Measurements from ENCODE around the gene OR52B4.
"Not testable (repeated sequence)": the region's sequence is repeated elsewhere in the genome, so short reads cannot be mapped to it uniquely, and the experiment has no call there.

OR52B4 gene

DNA sequence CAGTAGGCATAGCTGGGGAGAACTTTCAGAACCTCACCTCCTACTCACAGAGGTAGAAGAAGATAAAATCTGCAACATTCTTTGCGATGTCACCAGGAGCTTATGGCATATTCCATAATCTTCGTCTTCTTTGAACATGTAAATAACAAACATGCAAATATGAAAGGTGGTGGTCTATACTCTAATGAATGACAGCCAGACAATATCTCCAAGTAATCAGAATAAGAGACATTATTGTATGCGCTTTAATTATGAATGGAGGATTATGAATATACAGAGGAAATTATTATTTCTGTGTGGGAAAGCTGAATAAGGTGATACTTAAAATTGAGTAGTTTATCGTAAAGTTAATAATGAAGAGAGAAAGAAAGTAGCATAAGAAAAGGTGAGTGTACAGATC lies at the start of gene OR52B4:
TSS of gene OR52B4 (minus strand) at position 101 of the 400 bp plus-strand sequence. CDS start at position 10, 91 bp downstream.
- H3K27me3 ChIP-seq (ENCODE audit: control insufficient read depth in 1 of 2, insufficient read depth in 2 of 2, low read length in 2 of 2) = no peaks in the 10 kb centered on the region
- H3K4me3 ChIP-seq (ENCODE audit: low read length in 2 of 2) = no peak within 1 kb of the TSS
- H3K9ac ChIP-seq (ENCODE audit: low read length in 2 of 2) = no peak within 1 kb of the TSS
- H3K27ac ChIP-seq (ENCODE audit: low read length) = no peak within 1 kb of the TSS
- H3K9me3 ChIP-seq (ENCODE audit: control insufficient read depth in 2 of 2, low read length in 2 of 2) = peaks cover 0 to 1% of the 10 kb centered on the region in 2 donors
- no peaks in the 10 kb centered on the region for H3K4me1 ChIP-seq (ENCODE audit: control insufficient read depth, insufficient read depth, low read length)
- no peaks in the 10 kb centered on the region for H3K36me3 ChIP-seq (ENCODE audit: control insufficient read depth in 2 of 2, insufficient read depth in 2 of 2, low read length in 2 of 2)

DNA sequence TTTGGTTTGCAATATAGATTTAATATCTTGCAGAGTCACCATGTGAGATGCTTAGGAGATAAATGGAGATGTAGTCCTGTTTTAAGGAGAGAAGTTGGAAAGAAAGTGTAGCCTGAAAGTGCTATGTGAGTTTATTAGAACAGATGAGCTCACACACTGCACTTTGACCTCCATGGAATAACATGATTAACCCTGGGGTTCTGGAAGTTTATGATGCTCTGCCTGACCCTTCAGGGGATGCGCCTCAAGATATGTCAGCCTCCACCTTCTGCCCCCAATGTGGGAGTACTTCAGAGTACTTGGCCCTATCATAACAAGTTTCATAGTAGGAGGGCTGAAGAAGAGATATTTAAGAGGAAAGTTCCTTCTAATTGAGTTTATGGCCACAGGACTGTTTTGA lies 48.6 kb upstream of the OR52B4 start:
- no peak overlapping the region for H3K27ac ChIP-seq (ENCODE audit: low read length)
- H3K36me3 ChIP-seq (ENCODE audit: control insufficient read depth in 2 of 2, insufficient read depth in 2 of 2, low read length in 2 of 2) = no peaks in the 10 kb centered on the region
- H3K4me3 ChIP-seq (ENCODE audit: low read length in 2 of 2) = no peak overlapping the region
- no peaks in the 10 kb centered on the region for H3K27me3 ChIP-seq (ENCODE audit: control insufficient read depth in 1 of 2, insufficient read depth in 2 of 2, low read length in 2 of 2)
- H3K9ac ChIP-seq (ENCODE audit: low read length in 2 of 2) = no peak overlapping the region
- no peaks in the 10 kb centered on the region for H3K9me3 ChIP-seq (ENCODE audit: control insufficient read depth in 2 of 2, low read length in 2 of 2)
- no peaks in the 10 kb centered on the region for H3K4me1 ChIP-seq (ENCODE audit: control insufficient read depth, insufficient read depth, low read length)

DNA sequence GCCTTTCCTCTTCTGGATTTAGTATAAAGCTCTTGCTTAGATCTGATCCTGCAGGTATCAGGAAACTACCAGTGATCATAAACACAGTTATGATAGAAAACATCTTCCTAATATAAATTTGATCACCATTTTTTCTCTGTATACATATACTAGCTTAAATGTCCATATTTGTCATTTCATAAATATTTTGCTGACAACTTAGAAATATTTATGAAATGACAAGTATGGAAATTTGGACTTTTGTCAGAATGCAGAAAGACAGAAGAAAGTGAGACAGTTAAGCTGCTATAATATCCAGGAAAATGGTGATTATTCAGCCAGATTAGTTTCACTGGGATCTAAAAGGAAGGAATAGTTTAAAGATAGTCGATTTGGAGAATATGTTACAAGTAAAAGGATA lies 48.1 kb upstream of the OR52B4 start:
- H3K9me3 ChIP-seq (ENCODE audit: control insufficient read depth in 2 of 2, low read length in 2 of 2) = no peaks in the 10 kb centered on the region
- no peaks in the 10 kb centered on the region for H3K4me1 ChIP-seq (ENCODE audit: control insufficient read depth, insufficient read depth, low read length)
- no peak overlapping the region for H3K27ac ChIP-seq (ENCODE audit: low read length)
- H3K36me3 ChIP-seq (ENCODE audit: control insufficient read depth in 2 of 2, insufficient read depth in 2 of 2, low read length in 2 of 2) = no peaks in the 10 kb centered on the region
- H3K4me3 ChIP-seq (ENCODE audit: low read length in 2 of 2) = no peak overlapping the region
- no peak overlapping the region for H3K9ac ChIP-seq (ENCODE audit: low read length in 2 of 2)
- H3K27me3 ChIP-seq (ENCODE audit: control insufficient read depth in 1 of 2, insufficient read depth in 2 of 2, low read length in 2 of 2) = no peaks in the 10 kb centered on the region

DNA sequence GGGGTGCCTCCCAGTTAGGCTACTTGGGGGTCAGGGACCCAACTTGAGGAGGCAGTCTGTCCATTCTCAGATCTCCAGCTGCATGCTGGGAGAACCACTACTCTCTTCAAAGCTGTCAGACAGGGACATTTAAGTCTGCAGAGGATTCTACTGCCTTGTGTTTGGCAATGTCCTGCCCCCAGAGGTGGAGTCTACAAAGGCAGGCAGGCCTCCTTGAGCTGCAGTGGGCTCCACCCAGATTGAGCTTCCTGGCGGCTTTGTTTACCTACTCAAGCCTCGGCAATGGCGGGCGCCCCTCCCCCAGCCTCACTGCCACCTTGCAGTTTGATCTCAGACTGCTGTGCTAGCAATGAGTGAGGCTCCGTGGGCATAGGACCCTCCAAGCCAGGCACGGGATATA lies 38.0 kb upstream of the OR52B4 start:
- not testable (repeated sequence) for H3K9ac ChIP-seq (ENCODE audit: low read length in 2 of 2); H3K36me3 ChIP-seq (ENCODE audit: control insufficient read depth in 2 of 2, insufficient read depth in 2 of 2, low read length in 2 of 2); H3K9me3 ChIP-seq (ENCODE audit: control insufficient read depth in 2 of 2, low read length in 2 of 2); H3K27me3 ChIP-seq (ENCODE audit: control insufficient read depth in 1 of 2, insufficient read depth in 2 of 2, low read length in 2 of 2); H3K4me3 ChIP-seq (ENCODE audit: low read length in 2 of 2); H3K4me1 ChIP-seq (ENCODE audit: control insufficient read depth, insufficient read depth, low read length); H3K27ac ChIP-seq (ENCODE audit: low read length)

DNA sequence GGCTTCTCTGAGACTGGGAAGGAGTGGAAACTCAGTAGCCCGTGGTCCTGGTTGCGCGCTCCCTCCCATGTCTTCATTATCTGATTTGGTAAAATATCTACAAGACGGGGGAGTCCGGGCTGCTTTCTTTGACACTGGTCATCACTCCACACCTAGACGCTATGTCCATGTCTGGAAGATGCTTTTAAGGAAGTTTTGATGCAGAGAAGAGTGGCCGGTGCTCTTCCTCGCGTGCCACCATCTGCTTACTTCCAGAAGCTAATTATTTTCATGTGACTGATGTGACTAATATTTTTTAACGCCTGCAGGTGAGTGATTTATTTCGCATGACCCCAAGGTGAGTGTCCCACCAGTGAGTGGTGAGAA lies 25.7 kb upstream of the OR52B4 start:
- Histone ChIP-seq H3K36me3 (ENCODE audit: control insufficient read depth in 2 of 2, insufficient read depth in 2 of 2, low read length in 2 of 2) (peaks cover 13 to 14% of the 10 kb centered on the region in 2 donors), H3K27ac (ENCODE audit: low read length) (no peak overlapping the region), H3K9me3 (ENCODE audit: control insufficient read depth in 2 of 2, low read length in 2 of 2) (no peaks in the 10 kb centered on the region), H3K4me1 (ENCODE audit: control insufficient read depth, insufficient read depth, low read length) (peaks cover 4% of the 10 kb centered on the region), H3K4me3 (ENCODE audit: low read length in 2 of 2) (peak overlapping the region; percentile 95 to 98), H3K9ac (ENCODE audit: low read length in 2 of 2) (peak overlapping the region; percentile 13 to 97), H3K27me3 (ENCODE audit: control insufficient read depth in 1 of 2, insufficient read depth in 2 of 2, low read length in 2 of 2) (no peaks in the 10 kb centered on the region)

DNA sequence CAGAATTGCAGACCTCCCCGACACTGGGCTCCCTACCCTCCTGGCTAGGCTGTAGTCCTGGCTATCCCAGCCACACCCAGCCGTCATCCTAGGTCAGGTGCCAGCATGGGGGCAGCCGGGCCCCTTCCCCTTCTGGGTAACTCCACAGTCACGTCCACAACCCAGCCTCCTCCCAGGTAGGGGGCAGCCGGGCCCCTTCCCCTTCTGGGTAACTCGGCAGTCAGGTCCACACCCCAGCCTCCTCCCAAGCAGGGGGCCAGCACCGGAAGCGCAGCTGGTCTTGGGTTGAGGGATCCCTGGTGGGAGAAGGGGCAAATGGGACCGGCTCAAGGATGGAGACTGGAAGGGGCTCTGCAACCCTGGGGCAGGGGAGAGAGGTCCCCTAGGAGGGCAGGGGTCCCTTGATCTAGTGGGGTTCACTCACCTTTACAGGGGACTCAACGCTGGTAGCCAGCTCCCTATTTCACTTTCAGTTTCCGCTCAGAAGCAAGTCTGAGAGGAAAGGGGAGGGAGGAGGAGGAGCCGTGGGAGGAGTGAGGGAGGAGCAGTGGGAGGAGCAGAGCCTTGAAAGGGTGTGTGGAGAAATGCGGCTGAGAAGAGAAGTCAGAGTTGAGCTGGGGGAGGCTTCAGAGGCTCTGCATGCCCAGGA lies 25.1 kb upstream of the OR52B4 start, which contains the start of gene TRIM21:
TSS of gene TRIM21 (minus strand) at position 494 of the 649 bp plus-strand sequence. CDS start 3,293 bp downstream, outside the sequence.
- Histone ChIP-seq H3K9me3 (ENCODE audit: control insufficient read depth in 2 of 2, low read length in 2 of 2) (no peaks in the 10 kb centered on the region), H3K27ac (ENCODE audit: low read length) (peak within 1 kb of the TSS; percentile 53), H3K36me3 (ENCODE audit: control insufficient read depth in 2 of 2, insufficient read depth in 2 of 2, low read length in 2 of 2) (peaks cover 18 to 19% of the 10 kb centered on the region in 2 donors), H3K9ac (ENCODE audit: low read length in 2 of 2) (peak within 1 kb of the TSS; percentile 97), H3K4me1 (ENCODE audit: control insufficient read depth, insufficient read depth, low read length) (peaks cover 4% of the 10 kb centered on the region), H3K4me3 (ENCODE audit: low read length in 2 of 2) (peak within 1 kb of the TSS; percentile 95 to 98), H3K27me3 (ENCODE audit: control insufficient read depth in 1 of 2, insufficient read depth in 2 of 2, low read length in 2 of 2) (no peaks in the 10 kb centered on the region)

DNA sequence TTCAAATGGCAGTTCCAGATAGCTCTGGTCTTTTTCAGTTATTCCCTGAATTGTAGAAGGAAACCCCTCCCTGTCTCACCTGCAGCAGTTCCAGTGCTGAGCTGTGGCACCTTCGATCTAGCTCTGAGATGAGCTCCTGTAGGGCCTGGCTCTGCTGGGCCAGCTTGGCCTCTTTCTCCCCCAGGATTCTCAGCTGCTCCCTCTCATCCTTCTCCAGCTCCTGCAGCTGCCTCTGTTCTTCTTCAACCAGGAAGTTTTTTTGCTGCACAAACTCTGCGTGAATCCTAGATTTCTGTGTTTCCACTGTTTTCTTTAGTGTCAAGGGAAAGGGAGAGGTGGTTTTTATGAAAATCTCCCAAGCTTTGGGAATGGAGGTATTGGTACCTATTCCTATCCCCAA lies 20.0 kb upstream of the OR52B4 start:
- no peaks in the 10 kb centered on the region for H3K9me3 ChIP-seq (ENCODE audit: control insufficient read depth in 2 of 2, low read length in 2 of 2)
- H3K9ac ChIP-seq (ENCODE audit: low read length in 2 of 2) = no peak overlapping the region
- H3K27ac ChIP-seq (ENCODE audit: low read length) = no peak overlapping the region
- no peak overlapping the region for H3K4me3 ChIP-seq (ENCODE audit: low read length in 2 of 2)
- peaks cover 43 to 52% of the 10 kb centered on the region in 2 donors for H3K36me3 ChIP-seq (ENCODE audit: control insufficient read depth in 2 of 2, insufficient read depth in 2 of 2, low read length in 2 of 2)
- no peaks in the 10 kb centered on the region for H3K27me3 ChIP-seq (ENCODE audit: control insufficient read depth in 1 of 2, insufficient read depth in 2 of 2, low read length in 2 of 2)
- peaks cover 4% of the 10 kb centered on the region for H3K4me1 ChIP-seq (ENCODE audit: control insufficient read depth, insufficient read depth, low read length)

DNA sequence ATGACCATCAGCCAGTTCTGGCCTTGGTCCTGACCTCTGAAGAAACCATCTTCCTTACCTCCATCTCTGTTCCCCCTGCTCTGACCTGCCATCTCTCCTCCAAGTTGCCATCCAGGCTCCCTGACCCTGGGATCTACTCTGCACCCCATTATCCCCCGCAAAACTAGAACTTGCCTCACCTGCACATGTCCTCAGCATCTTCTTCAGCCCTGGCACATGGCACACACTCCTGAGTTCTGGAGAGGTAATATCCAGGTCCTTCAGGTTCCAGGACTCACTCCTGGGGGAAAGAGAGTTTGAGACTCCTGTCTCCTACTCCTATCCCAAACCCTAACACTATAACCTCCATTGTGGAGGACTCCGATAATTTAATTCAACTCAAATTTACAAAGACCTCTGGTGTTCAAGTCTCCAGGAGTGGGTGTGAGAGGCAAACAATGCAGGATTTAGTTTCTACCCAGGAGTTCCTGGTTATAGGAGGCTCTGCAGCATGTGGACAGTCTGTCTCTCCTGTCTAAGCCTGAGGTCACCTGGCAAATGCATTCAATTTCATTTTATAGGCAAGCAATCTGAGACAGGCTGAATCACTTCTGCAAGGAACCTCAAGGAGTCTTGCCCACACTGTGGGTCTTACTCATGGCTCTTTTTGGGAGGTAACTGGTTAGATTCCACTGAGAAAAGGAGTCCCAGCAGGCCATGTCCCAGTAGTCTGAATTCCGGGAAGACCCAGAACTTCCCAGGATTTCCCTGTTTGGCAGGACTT lies 18.0 kb upstream of the OR52B4 start:
- Histone ChIP-seq H3K9ac (ENCODE audit: low read length in 2 of 2) (no peak overlapping the region), H3K36me3 (ENCODE audit: control insufficient read depth in 2 of 2, insufficient read depth in 2 of 2, low read length in 2 of 2) (peaks cover 43 to 52% of the 10 kb centered on the region in 2 donors), H3K9me3 (ENCODE audit: control insufficient read depth in 2 of 2, low read length in 2 of 2) (no peaks in the 10 kb centered on the region), H3K4me1 (ENCODE audit: control insufficient read depth, insufficient read depth, low read length) (no peaks in the 10 kb centered on the region), H3K27ac (ENCODE audit: low read length) (no peak overlapping the region), H3K4me3 (ENCODE audit: low read length in 2 of 2) (no peak overlapping the region), H3K27me3 (ENCODE audit: control insufficient read depth in 1 of 2, insufficient read depth in 2 of 2, low read length in 2 of 2) (no peaks in the 10 kb centered on the region)

DNA sequence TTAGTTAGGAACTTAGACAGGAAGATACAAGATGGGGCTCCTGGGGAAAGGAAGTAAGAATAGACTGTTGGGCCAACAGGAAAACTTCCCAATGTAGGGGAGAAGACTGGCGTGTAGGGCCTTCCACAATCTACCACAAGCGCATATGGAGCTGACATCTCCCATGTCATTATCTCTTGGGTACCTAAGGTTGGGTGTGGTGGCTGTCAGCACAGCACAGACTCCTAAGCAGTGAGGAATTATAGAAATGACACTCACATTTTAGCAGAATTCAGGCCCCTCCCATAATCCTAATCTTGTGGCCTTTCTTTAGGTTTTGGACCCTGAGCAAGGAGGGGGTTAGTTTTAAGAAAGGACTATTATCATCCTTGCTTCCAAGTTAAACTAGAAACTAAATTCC lies 13.7 kb upstream of the OR52B4 start:
- Histone ChIP-seq H3K27ac (ENCODE audit: low read length) (no peak overlapping the region), H3K36me3 (ENCODE audit: control insufficient read depth in 2 of 2, insufficient read depth in 2 of 2, low read length in 2 of 2) (peaks cover 15 to 24% of the 10 kb centered on the region in 2 donors), H3K9me3 (ENCODE audit: control insufficient read depth in 2 of 2, low read length in 2 of 2) (peaks cover 0 to 3% of the 10 kb centered on the region in 2 donors), H3K4me1 (ENCODE audit: control insufficient read depth, insufficient read depth, low read length) (no peaks in the 10 kb centered on the region), H3K27me3 (ENCODE audit: control insufficient read depth in 1 of 2, insufficient read depth in 2 of 2, low read length in 2 of 2) (no peaks in the 10 kb centered on the region), H3K4me3 (ENCODE audit: low read length in 2 of 2) (no peak overlapping the region), H3K9ac (ENCODE audit: low read length in 2 of 2) (no peak overlapping the region)

DNA sequence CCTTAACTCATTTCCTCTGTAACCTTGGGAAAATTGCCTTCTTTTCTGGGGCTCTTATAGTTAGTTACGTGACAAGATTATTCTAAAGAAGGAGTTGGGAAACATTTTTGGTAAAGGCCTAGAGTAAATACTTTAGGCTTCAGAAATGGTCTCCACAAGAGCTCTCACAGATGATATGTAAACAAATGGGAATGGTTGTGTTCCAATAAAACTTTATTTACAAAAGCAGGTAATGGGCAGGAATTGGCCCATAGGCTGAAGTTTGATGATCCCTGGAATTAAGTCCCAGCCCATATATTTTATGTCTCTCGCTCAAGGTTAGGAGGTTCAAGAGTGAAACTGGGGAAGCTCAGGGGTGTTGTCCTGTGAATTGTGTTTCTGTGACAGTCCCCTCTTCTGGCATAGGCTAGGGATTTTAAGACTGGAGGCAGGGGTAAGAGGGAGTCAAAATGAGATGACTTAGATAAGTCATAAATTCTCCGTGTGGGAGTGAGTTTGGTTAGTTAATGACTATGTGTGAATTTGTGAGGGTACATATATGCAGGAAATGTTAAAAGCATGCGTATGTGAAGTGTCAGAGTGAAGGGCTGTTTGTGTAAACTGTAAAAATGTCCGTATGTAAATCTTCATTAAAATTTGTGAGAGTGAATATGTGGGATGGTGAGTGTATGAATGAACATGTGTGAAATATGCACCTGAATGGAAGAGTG lies 7.4 kb upstream of the OR52B4 start:
- Histone ChIP-seq H3K9me3 (ENCODE audit: control insufficient read depth in 2 of 2, low read length in 2 of 2) (peaks cover 0 to 3% of the 10 kb centered on the region in 2 donors), H3K9ac (ENCODE audit: low read length in 2 of 2) (no peak overlapping the region), H3K4me1 (ENCODE audit: control insufficient read depth, insufficient read depth, low read length) (no peaks in the 10 kb centered on the region), H3K27ac (ENCODE audit: low read length) (no peak overlapping the region), H3K36me3 (ENCODE audit: control insufficient read depth in 2 of 2, insufficient read depth in 2 of 2, low read length in 2 of 2) (no peaks in the 10 kb centered on the region), H3K27me3 (ENCODE audit: control insufficient read depth in 1 of 2, insufficient read depth in 2 of 2, low read length in 2 of 2) (no peaks in the 10 kb centered on the region), H3K4me3 (ENCODE audit: low read length in 2 of 2) (no peak overlapping the region)
